HG03460 (cell line): ENCODE data around the gene MROH9.
A peak's percentile ranks its signal among the peaks of the same experiment; 100 is the strongest.
"Not testable (repeated sequence)": the region's sequence is repeated elsewhere in the genome, so short reads cannot be mapped to it uniquely, and the experiment has no call there.

Experiments used
- ATAC-seq: cut with Tn5 transposase; IDR thresholded peaks from one replicate; pipeline ENCODE4 v1.9.1; 2021; ENCODE audit not compliant: unreplicated experiment

MROH9 gene, protein sequence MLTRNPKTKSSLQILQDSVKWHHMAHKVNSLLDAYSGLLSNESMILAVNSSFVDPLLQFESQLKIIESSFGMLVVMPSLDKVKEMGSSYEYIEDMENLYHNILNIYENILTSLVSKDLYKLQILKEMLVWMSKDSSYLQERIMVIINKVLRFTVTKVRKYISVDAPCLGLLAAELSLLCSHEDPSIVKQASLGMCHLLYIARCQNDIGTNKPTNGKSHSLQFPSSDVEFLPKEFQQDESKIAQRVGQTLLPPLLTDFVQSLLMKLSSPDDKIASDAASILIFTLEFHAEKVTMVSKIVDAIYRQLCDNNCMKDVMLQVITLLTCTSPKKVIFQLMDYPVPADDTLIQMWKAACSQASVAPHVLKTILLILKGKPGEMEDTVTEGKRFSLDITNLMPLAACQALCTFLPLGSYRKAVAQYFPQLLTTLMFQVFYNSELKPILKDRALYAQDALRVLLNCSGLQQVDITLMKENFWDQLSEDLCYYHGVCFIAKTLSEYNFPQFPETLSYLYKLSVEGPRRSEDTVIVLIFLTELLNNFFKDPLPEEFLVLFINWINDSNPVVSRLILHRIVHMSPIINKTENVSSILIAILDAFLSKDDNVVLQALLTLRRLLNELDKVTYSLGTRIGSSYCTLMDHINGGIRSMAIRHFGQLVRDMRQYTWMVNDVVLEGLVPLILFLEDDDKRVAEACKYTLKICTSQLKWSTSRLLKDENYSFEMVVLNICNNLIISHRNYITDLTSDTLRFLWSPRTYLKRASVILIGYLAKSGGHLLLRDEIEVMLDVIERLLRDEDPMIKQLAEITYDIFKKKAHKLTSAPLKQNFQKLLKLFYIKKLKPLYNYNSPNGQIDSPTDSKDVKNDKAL

GRCh38 chr1:170935231-170935630 lies at the start of gene MROH9:
MROH9 (plus strand) TSS chr1:170935534; CDS start chr1:170945557, 10,023 bp downstream.
- no peak for ATAC-seq

- ATAC-seq, result no peak
Measured at GRCh38 chr1:170885551-170885950, 49.8 kb upstream of the MROH9 start.

GRCh38 chr1:170886460-170886859 lies 48.9 kb upstream of the MROH9 start:
- ATAC-seq, result no peak

DNA sequence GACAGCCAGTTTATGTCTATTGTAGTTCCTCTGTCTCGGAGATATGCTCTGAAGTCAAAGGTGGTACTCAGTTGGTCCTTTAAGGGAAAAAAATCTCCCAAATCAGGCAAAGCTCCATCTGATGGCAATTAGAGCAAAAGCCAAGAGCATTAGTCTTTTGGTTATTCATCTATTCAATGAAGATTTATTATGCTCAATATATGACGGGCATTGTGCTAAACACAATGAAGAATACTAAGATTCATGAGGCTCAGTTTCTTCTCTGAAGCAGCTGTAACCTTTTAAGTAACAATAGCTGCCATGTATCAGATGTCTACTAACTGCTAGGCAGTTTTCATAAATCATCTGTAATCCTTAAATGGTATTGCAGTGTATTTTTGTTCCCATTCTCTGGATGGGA lies 47.6 kb upstream of the MROH9 start:
- ATAC-seq, result no peak

DNA sequence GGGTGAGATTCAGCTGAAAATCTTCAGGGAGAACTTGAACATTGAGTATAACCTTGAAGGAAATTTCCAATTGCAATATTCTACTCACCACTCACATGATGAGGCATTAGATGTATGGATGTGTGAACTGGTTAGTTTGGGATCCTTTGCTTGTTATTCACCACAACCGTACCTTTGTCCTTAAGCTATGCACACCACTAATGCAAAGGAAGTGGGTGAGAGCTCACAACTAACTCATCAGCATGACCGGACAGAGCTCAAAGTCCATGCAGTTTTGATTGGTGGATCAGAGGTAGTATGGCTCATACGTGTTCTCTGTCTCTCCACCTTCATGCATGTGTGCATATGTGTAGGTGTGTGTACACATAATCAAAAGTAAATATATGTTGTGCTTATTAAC lies 43.5 kb upstream of the MROH9 start:
- no peak for ATAC-seq

GRCh38 chr1:170893655-170894297 lies 41.6 kb upstream of the MROH9 start:
- no peak for ATAC-seq

DNA sequence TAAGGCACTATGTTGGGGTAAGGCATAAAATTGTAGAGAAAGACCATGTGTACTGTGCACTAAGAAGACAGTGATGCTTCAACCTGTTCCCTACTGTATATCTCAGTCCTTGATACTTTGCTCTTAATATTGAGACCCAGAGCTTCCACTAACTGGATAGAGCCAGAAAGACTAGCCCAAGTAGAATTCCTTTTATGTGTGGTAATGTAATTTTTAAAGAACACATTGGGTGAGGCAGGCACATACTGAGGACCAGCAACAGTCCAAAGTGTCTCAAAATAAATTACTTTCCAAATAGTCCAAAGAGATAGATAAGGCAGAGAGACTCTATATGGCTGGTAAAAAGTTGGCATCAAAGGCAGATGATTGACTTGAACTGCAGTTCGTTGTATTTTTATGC lies 31.4 kb upstream of the MROH9 start:
- no peak for ATAC-seq

GRCh38 chr1:170908942-170909341 lies 26.4 kb upstream of the MROH9 start:
- ATAC-seq, result no peak

GRCh38 chr1:170910273-170910672 lies 25.1 kb upstream of the MROH9 start:
- ATAC-seq, result no peak

DNA sequence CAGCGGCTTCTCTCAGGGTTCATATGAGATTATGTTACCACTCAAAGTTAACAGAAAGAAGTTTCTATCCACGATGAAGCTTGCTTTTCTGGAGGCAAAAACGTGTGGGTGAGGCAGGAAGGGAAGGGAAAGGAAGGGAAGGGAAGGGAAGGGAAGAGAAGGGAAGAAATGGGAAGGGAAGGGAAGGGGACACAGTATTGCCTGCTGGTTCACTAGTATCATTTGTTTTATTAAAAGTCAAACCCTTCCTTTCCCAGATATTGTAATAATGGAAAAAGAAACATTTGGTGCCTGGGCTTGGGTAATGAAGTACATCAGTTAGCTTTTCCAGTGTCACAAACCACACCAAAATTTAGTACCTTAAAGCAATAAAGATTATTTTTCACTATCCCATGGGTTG lies 18.0 kb upstream of the MROH9 start:
- no peak for ATAC-seq

- ATAC-seq, result not testable (repeated sequence)
Measured at GRCh38 chr1:170924656-170925055, 10.7 kb upstream of the MROH9 start.

- no peak for ATAC-seq
Measured at GRCh38 chr1:170927955-170928840, 7.1 kb upstream of the MROH9 start.

- ATAC-seq, result no peak
Measured at GRCh38 chr1:170929412-170929834, 5.9 kb upstream of the MROH9 start.

DNA sequence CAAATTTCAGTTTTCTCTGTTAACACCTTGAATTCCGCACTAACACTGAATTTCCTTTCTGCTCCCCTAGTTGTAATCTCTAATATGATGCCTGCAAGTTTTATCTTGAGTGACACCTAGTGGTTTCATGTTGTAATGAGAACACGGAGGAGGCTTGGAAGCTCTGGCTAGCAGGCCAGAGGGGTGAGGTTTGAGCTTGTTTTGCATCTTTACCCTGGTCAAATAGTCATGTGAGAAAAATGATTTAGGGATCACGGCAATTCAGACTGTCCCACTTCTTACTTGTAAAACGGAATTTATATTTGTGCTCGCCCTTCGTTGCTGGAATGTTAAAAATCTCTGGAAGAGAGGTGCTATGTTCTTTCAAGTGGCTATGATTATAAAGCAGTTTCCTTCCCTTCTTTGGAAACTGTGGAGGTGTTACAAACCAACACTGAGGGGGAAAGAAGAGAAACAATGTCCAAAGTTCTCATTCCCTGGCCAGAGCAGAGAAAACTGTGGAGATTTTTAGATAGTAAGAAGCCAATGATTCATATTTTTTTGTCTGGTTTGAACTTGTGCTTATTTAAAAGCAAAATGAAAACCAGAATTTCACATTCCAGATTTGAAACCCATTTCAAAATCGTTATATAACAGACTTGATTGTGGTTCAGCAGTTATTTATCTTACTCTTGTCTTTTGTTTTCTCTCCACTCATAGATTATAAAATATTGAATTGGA lies 5.3 kb upstream of the MROH9 start:
- peak; percentile 88 for ATAC-seq

DNA sequence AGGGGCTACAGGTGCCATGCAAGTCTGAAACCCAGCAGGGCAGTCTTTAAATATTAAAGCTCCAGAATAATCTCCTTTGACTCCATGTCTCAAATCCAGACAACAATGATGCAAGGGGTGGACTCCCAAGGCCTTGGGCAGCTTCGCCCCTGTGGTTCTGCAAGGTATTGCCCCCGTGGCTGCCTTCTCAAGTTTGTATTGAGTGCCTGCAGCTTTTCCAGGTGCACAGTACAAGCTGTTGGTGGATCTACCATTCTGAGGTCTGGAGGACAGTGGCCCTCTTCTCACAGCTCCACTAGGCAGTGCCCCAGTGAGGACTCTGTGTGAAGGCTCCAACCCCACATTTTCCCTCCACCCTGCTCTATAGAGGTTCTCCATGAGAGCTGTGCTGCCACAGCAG lies 3.7 kb upstream of the MROH9 start:
- no peak for ATAC-seq

DNA sequence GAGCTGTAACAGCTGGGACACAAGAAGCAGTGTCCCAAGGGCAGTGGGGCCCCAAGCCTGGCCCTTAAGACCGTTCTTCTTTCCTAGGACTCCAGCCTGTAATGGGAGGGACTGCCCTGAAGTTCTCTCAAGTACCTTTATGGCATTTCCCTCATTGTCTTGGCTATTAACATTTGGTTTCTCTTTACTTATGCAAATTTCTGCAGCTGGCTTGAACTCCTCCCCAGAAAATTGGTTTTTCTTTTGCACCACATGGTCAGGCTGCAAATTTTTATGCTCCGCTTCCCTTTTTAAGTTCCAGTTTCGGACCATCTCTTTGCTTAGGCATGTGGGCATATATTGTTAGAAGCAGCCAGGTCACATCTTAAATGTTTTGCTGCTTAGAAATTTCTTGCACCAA lies 3.1 kb upstream of the MROH9 start:
- ATAC-seq, result no peak

DNA sequence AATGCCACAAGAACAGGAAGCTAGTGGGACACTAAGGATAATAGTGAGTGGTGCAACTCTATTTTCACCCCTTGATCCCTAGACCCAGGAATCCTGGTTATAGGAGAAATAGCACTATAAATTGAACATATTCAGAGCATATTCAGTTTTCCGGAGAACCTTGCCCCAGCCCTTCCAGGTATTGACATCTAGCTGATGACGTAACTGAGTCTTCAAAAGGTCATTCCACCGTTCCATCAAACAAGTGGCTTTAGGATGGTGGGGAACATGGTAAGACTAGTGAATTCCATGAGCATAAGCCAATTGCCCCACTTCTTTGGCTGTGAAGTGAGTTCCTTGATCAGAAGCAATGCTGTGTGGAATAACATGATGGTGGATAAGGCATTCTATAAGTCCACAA lies 2.9 kb downstream of the MROH9 start:
- ATAC-seq, result no peak

- no peak for ATAC-seq
Measured at GRCh38 chr1:170939476-170939875, 4.1 kb downstream of the MROH9 start.

DNA sequence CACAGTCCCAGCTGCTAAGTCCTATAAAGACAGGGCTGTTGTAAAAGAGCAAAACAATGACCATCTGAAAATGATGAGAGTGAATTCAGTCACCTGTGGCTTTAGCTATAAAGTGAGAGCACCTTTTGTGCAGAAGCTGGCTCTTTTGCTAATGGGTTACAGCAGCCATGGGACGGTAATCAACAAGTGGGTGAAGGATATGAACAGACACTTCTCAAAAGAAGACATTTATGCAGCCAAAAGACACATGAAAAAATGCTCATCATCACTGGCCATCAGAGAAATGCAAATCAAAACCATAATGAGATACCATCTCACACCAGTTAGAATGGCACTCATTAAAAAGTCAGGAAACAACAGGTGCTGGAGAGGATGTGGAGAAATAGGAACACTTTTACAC lies 16.4 kb downstream of the MROH9 start:
- not testable (repeated sequence) for ATAC-seq

DNA sequence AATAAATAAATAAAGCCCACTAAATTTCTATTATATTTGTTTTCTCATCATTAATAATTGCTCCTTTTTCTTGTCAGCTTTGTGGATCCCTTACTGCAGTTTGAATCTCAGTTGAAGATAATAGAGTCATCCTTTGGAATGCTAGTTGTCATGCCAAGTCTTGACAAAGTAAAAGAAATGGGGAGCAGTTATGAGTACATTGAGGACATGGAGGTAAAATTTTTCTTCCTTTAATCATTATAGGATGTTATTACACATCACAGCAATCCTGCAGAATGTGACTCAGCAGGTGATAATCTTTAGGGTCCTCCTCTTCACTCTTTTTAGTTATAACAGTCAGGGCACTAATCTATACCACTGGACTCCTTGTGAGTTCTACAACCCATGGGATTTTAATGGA lies 24.1 kb downstream of the MROH9 start:
- ATAC-seq, result no peak
